ENCODE results near the gene CD83.
A peak's percentile ranks its signal among the peaks of the same experiment; 100 is the strongest.

Gene CD83

DNA sequence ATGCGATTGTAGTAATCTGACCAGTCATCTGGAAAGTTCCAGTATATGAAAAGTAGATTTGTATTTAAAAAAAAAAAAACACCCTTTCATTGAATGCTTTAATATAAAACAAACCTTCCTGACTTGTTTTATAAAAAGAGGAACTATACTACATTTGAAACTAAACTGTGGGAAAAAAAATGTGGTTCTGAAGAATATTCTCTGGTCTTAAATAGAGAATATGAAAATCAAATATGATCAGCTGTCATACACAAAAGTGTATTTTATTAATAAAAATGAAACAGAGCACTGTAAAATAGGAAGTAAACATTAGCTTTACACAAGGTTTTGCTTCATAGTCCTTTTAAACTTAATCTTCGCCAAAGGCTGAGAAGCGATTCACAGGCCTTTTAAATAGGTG lies 25.3 kb upstream of the CD83 start:
- DNase-seq = no peak

DNA sequence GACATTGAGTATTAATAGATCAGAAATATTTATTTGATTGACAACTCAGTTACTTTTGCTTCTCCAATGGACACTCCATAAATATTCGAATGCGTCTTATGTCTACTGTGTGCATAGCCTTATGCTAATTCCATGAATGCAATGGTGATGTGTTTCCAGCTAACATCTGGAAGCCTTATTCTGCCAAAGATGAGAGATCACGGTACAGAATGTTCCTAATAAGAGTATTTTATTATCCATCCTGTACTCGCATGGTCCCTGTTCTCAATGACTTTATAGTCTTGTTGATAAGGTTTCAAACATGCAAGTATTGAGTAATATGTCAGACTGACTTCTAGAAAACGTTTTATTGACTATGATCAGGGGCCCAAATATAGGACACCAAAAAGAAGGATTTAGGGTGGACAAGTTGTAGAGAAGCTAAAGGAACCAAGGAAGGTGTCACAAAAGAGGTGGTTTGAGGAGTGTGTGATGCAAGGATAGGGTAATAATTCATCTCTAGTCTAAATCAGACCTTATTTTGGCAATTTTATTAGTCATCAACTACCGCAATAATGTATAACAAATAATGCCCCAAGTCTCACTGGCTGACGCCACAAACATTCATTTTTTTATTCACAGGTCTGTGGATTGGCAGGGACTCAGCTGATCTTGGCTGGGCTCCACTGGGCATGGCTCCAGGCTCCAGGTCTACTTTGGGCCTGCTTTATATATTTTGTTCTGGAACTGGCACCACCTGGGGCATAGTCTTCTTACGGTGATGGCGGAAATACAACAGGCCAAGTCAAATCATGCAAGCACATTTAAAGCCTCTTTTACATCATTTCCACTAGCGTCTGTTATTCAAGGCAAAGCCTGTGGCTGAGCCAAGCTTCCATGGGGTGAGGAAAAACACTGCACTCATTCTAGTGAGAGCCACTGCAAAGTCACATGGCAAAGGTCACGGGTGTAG lies 24.5 kb upstream of the CD83 start:
- DNase-seq = no peak

DNA sequence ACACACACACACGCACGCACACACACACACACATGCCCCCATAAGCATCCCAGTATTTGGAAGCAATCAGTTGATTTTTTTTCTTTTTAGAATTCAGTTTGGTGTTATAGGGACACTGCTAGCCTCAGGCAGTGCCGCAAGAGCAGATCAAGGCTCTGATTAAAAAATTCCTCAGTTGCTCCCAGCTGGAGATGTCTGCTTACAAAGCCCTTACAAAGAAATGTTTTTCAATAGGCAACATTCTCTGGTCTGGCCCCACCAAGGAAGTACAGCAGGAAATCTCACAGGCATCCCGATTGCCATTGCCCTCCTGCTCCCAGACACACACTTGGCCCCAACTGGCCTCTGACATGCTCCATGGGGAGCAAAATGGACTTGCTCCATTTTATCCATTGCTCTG lies 22.9 kb upstream of the CD83 start:
- no peak for DNase-seq

DNA sequence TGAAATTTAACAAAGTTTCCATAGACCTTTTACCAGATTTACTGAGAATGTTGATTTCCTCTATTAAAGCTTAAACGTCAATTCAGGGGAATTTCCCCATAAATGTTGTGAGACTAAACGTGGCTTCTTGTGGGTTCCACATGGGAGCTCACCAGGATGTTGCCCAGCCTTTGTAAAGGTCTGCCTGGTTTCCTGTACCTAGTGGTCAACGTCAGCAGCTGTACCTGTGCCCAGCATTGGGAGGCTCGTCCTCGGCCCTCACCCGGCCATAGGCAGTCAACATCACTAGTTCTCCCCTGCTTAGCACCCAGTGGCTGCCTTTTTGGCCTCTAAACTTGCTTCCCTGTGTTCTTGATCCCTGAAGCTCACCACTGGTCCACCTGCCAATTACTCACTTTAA lies 22.1 kb upstream of the CD83 start:
- DNase-seq = no peak

DNA sequence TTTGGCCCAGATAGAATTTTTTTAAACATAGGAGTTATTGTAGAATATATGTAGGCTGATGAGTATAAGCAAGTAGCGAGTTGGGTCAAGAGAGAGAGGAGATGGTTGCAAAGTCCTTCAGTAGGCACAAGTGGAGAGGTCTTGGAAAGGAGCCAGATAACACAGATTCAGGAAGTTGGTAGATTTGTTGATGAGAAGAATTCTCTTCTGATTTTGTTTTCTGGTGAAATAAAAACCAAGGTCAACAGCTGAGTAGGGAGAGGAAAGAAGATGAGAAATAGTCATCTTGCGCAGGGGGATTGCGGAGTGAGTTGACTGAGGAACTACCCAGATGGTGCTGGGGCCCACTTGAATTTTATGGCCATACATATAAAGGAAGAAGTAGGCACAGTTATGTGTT lies 17.4 kb upstream of the CD83 start:
- DNase-seq = no peak

DNA sequence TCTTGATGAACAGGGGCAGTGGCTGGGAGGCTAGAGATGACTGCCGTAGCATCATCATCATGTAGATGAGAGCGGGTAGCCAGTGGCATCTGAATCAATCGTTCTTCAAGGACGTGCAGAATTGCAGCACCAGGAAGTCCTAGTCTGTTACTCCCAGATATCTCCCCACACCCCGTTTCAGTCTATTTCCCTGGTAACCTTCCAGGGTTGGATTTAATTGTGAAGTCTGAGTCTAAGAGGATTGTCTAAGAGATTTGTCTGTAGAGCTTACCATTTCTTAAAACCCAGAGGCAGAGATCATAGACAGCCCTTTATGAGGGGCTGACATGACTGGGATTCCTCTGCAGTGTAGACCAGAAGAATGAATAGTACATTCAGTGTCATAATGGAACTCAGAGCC lies 16.6 kb upstream of the CD83 start:
- no peak for DNase-seq

DNA sequence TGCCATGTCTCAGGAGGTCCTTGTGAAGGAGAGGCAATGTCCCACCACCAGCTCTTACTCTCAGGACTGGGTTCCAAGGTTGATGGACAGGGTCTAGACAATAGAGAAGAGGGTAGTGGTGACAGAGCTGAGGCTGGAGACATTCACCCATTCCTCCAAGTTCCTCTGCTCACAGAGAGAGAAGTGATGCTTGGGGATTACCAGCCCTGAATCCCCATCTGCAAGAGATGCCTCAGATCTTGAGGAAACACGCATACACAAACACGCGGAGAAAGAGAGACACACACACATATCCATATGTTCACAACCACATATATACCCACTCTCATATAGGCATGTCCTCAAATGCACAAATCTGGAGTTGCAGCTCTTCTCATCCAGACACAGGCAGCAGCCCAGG lies 15.2 kb upstream of the CD83 start:
- no peak for DNase-seq

DNA sequence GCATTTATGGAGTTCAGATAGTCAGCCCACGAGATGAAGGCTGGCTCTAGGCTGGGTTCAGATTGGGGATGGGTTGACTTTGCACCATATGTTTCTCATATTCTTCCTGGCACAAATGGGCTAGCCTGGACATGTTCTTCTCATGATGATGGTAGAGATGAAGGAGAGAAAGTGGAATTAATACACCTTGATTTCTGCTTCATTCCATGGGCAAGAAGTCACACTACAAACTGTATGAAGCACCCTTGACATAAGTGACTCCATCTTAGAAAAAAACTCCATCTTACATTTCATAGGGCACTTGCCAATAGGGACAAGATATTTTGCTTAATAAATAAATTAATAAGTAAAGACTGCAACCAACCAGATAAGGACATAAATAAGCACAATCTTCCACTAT lies 12.0 kb upstream of the CD83 start:
- no peak for DNase-seq

DNA sequence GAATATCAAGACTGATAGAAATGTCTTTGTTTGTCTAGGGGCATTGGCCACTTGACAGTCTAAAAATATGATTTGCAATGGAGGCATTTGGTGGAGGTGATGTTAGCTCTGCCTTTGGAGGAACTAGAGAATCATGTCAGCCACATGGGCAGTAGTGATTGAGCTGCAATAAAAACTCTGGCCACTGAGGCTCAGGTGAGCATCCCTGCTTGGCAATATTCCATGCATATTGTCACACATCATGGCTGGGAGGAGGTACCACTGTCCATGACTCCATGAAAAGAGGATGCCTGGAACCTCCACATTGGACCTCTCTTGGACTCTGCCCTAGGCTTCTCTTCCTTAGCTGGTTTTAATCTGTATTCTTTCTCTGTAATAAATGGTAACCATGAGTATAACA lies 10.6 kb upstream of the CD83 start:
- no peak for DNase-seq

DNA sequence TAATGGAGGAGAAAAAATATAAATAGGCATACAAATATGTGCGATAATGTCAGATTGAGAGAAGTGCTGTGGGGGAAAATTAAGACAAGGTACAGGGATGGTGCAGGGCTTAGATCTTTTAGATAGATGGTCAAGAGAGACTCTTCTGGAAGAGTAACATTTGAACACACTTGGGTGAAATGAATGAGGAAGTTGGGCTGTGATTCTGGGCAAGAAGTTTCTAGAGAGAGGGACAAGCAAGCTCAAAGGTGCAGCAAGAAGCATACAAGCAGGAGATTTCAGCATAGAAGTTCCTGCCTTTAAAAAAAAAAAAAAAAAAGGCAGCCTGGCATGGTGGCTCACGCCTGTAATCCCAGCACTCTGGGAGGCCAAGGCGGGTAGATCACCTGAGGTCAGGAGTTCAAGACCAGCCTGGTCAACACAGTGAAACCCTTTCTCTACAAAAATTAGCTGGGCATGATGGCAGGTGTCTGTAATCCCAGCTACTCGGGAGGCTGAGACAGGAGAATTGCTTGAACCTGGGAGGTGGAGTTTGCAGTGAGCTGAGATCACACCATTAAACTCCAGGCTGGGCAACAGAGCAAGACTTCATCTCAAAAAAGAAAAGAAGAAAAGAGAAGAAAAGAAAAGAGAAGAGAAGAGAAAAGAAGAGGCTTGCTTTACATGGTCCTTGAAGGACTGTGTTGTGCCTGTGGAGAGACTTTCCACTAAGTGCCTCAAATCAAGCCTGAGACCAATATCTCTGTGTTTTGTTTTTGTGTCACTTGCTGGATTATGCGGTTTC lies 9.7 kb upstream of the CD83 start:
- no peak for DNase-seq

DNA sequence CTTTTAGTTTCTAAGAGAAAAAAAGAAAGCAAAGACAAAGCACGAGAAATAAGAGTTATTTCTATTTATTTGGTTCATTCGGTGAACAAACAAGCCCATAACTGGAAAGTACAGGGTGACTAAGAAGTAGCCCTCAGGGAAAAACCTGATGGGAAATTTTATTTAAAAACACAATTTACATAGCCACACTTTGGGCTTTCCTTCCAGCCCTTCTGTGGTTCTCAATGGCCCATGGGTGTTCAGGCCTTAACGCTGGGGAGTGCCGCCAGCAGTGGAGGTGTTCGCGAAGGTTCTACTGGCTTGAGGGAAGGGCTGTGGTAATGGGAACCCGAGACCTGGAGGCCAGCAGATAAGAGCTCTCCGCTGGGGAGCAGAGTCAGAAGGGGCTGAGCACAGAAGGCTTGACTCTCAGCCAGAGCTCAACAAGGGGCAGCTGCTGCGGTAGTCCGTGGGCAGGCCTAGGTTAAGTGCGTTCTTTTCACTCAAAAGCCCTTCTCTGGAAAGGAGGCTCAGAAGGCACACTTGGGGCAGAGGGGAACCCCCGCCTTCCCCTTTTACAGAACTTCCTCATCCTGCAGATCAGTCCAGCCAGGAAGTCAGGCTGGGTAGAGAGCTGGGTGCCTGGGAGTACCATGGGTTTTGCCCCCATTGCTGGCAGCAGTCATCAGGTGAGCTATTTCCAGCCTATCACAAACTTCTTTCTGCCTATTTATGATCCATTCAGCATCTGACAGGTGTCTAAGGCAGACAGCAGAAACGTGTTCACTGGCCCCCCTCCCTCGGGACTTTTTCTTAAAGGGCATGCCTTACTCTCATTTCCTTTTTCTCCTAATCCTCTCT lies 8.8 kb upstream of the CD83 start:
- no peak for DNase-seq

DNA sequence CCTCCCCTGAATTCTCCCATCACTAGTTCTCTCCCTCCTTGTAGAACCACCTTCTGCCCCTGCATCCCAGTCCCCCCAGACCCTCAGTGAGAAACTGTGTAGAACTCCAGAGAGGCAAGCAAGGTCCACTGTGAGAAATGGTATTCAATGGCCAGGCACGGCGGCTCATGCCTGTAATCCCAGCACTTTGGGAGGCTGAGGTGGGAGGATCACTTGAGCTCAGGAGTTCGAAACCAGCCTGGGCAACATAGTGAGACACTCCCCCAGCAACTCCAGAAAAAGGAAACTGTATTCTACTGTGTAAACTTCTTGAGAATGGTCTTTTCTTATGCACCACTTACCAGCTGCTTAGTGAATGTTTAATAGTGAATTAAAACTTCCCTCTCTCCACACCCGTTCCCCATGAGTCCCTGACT lies 8.2 kb upstream of the CD83 start:
- no peak for DNase-seq

DNA sequence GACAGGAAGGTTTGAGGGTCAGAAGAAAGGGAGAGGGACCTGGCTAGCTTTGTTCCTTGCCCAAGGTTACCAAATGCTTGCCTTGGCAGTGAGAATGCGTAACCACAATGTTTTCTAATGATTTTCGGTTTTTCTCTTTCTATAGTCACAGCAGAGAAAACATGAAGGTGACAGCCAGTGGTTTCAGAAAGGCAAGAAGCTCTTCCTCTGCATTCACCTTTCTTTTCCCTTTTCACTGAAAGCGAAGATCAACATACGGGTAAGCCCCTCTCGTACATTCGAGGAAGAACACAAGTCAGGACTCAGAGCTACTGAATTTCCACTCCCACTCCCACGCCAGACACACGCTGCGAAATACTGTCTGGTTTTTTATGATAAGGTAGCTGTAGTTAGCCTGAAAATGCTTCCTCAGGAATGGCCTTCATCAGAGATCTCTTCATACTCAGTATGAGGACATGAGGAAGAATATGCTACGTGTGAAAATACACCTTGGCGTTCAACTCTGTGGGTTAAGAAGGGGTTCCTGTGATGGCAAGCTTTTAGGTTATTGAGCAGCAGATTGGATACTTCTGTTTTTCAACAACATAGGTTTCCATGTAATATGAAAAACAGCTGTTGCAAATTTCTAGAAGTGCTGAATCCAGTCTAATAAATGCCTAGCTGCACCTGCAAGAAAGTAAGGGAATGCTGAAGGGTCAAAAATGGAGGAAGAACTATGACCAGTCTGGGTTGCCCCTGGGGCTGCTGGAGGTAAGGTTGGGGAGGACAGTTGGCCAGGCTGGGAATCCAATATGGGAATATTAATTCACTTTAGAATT lies 7.4 kb upstream of the CD83 start:
- no peak for DNase-seq

DNA sequence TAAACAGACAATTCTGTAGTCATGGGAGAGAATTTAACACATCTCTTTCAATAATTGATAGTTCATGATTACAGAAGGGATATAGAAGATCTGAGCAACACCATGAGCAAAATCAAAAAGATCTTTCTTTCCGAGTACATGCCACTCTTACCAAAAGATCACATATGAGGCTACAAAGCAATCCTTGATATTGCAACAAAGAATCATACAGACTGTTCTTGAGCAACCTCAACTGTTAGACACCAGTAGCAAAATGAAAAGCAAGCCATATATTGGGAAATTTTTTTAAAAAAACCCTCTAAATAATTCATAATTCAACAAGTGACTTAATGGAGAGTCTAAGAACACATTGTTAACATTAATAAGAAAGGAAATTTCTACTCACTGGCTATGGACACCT lies 3.6 kb upstream of the CD83 start:
- no peak for DNase-seq

DNA sequence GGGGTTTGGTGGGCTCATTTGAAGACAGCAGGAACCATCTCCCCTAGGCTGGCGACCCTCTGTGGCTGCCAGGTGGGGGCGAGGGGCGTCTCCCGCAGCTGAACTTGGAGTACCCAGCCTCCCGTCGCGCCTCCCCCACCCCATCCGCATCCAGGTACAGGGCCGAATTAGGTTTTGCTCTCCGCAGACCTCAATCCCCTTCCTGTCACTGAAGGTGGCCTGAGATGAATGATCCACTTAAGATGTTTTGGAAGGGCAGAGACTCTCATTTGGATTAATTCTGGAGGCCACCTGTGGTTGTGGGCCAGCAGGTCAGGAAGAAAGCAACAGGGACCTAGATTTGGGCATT lies 493 bp downstream of the CD83 start:
- DNase-seq = peak; percentile 21

DNA sequence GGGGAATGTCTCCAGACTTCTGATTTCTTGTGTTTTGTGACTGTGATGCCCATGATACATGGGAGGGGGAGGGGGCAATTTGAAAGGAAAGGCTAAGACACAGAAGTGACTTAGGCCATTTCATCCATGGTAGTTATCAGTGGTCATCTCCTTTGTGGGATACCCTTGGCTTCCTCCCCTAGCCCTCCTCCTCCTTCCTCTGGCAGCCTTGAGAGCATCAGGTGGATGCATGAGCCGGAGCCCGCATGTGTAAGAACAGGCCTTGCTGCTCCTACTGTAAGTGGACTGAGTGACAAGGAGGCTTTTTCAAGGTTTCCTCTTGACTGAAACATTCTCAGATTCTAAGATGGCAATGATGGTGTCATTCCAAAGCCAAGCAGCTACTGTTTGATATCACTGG lies 874 bp downstream of the CD83 start:
- DNase-seq = no peak

DNA sequence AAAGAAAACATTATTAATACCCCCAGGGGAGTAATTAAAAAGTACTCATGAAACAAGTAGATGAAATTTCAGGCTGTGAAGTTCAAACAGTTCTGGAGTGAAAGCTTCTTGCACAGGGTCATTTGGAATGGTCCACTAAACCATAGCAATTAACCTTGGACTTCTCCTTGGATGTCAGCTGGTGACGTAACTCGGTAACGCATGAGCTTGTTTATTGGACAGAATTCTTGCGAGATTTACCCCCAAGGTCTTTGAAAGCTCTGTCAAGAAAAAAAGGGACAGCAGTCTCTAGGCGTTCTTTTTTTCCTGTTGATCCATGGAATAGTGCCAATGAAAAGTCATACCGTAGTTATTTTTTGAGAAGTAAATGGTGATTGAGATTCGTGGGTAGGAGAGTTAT lies 2.2 kb downstream of the CD83 start:
- no peak for DNase-seq

DNA sequence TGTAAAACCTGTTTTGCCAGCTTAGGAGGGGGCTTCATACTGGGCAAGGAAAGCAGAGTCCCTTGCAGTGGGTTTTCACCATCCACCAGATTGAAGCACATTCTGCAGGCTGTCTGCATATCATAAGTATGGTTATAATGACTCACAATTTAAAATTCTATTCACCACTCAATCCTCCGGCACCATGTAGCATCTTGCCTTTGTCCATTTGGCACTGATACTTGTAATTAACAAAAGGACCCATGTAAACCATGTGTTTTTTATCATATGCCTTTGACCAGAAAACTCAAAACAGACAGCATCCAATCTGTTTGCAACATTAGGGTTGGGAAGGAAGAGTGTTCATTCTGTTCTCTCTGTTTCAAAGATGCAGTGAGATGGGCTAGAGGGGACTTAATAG lies 3.0 kb downstream of the CD83 start:
- DNase-seq = no peak

DNA sequence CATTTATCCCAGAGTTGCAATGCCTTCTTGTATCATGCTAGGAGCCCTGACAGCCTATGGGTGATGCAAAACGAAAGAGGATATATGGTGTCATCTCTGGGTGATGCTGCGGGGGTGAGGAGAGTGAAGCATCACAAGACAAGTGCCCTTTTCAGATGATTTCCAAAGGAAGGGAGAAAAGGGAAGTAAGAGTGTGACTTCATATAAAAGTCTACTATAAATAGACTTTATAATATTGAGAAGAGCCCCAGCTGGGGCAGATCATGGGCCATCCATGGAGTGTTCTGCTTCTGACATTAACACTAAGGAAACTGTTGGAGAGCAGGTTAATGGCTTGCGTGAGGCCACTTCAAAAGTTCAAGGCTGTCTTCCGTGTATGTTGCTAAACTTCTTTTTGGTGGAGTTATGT lies 4.4 kb downstream of the CD83 start:
- DNase-seq = no peak

DNA sequence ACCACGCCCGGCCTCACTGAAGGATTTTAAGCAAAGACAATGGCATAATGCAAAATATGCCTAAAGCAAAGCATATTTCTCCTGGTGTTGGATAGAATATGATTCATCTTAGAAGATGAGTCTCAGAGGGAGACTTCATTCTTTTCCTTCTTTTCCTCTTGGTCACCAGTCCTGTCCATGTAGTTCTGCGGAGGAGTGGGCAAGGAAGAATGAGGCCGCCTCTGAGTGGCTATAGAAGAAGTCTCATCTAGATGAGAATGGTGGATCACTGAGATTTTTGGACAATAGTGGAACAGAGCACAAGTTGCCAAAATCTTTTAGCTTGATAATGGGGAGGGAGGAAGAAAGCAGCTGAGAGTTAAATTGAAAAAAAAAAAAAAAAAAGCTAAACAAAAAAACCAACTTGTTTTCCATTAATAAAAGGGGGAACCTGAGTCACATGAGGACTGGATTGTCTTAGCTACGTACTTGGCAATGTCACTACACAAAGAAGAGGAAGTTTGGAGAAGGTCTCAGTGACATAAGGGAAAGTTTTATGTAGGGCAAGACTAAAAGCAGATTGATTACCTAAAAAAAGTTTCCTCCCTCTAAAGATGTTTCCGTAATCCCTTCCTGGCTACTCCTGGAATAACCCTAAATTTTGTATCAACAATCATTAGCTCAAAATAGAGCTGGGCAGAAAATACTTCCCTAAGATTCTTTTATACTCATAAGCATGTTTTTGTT lies 6.0 kb downstream of the CD83 start:
- no peak for DNase-seq

DNA sequence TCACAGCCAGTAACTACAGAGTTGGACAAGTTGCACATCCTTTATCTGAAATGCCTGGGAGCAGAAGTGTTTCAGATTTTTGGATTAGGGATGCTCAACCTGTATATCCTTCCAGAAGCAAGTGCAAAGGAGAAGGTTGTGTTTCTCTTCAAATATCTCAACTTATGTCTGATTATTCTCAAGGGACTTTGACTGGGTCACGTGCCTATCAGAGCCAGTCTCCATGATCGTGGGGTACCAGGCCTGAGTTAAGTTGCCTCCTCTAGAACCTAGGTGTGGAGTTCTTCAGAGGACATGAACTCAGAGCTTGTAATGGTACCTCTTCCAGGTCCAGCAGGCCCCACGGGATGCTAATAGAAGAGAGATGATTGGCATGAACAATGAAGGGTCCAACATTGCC lies 7.8 kb downstream of the CD83 start:
- no peak for DNase-seq

DNA sequence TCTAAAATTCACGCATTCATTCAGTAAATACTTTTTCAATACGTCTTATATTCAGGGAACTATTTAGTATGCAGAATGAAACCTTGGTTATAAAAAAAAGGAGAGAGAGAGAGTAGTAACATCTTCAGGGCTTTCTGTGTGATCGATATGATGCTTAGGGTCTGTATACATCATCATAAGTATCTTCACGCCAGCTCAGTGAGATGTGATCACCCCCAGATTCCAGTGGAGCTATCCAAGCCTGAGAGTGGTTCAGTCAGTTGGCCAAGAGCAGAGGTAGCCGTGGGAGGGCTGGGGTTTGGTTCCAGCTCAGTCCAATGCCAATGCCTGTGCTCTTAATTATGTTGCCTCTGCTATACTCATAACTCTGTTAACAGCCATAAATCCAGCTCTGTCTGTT lies 8.6 kb downstream of the CD83 start:
- DNase-seq = no peak

Data from NCI-H748 treated with DMSO at 0.1 percent for 48 hours (cell line).